NCI-H1436 (cell line): ENCODE measurements around the gene NGRN.
A peak's percentile ranks its signal among the peaks of the same experiment; 100 is the strongest.

Source experiments
- DNase-seq: peaks from one replicate; lab custom pipeline; 2025; lab: John Stamatoyannopoulos, UW

NGRN gene

GRCh38 chr15:90320062-90320884 is 54.8 kb downstream of the NGRN start:
- peak; percentile 73 for DNase-seq

GRCh38 chr15:90320885-90321278 is 55.4 kb downstream of the NGRN start:
- no peak for DNase-seq
